ENCODE results near the gene ATP8B1.

GRCh38 chr18:57776767-57777166 is 26.3 kb downstream of the ATP8B1 start:
- no peak for TF ChIP-seq CTCF (IDR thresholded peaks at IDR 0.05)
- no peak for TF ChIP-seq POLR2A (IDR thresholded peaks at IDR 0.05)
